ENCODE measurements around the gene MARK3.
"Not testable (repeated sequence)": the region's sequence is repeated elsewhere in the genome, so short reads cannot be mapped to it uniquely, and the experiment has no call there.

MARK3 gene

DNA sequence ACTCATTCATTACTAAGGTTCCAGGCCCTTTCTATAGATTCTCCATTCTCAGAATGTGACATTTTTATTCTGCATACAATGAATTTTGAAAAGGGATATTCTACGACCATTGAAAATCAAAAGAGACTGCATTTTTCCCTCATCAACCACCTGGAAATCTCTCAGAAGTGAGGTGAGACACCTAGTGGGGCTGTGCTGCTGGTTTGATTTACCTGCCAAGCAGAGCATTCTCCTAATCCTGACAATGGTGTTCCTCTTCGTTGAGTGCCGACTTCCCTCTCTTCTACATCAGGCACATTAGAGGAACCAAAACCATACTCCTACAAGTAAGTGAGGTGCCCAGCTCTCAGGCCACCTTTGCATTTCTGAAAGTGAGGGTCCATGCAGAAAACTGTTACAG is 122.5 kb downstream of the MARK3 start:
- Histone ChIP-seq H3K4me1 (ENCODE audit: control insufficient read depth, insufficient read depth, low read length) (no peaks in the 10 kb centered on the region), H3K4me3 (ENCODE audit: low read depth, low read length) (no peak overlapping the region), H3K36me3 (ENCODE audit: control insufficient read depth, insufficient read depth, low read length) (peaks cover 59% of the 10 kb centered on the region), H3K27ac (ENCODE audit: low read depth, low read length) (no peak overlapping the region), H3K9ac (ENCODE audit: low read depth, low read length) (no peak overlapping the region), H3K27me3 (ENCODE audit: control insufficient read depth, insufficient read depth, low read length) (no peaks in the 10 kb centered on the region), H3K9me3 (ENCODE audit: control insufficient read depth, insufficient read depth, low read length) (no peaks in the 10 kb centered on the region)

GRCh38 chr14:103508521-103509329 is 123.5 kb downstream of the MARK3 start:
- Histone ChIP-seq H3K36me3 (ENCODE audit: control insufficient read depth, insufficient read depth, low read length) (peaks cover 49% of the 10 kb centered on the region), H3K27ac (ENCODE audit: low read depth, low read length) (no peak overlapping the region), H3K4me1 (ENCODE audit: control insufficient read depth, insufficient read depth, low read length) (no peaks in the 10 kb centered on the region), H3K9me3 (ENCODE audit: control insufficient read depth, insufficient read depth, low read length) (no peaks in the 10 kb centered on the region), H3K9ac (ENCODE audit: low read depth, low read length) (no peak overlapping the region), H3K27me3 (ENCODE audit: control insufficient read depth, insufficient read depth, low read length) (no peaks in the 10 kb centered on the region), H3K4me3 (ENCODE audit: low read depth, low read length) (no peak overlapping the region)

GRCh38 chr14:103509864-103510723 is 124.9 kb downstream of the MARK3 start:
- Histone ChIP-seq H3K4me3 (ENCODE audit: low read depth, low read length) (no peak overlapping the region), H3K27me3 (ENCODE audit: control insufficient read depth, insufficient read depth, low read length) (no peaks in the 10 kb centered on the region), H3K4me1 (ENCODE audit: control insufficient read depth, insufficient read depth, low read length) (no peaks in the 10 kb centered on the region), H3K9me3 (ENCODE audit: control insufficient read depth, insufficient read depth, low read length) (no peaks in the 10 kb centered on the region), H3K36me3 (ENCODE audit: control insufficient read depth, insufficient read depth, low read length) (peaks cover 38% of the 10 kb centered on the region), H3K27ac (ENCODE audit: low read depth, low read length) (no peak overlapping the region), H3K9ac (ENCODE audit: low read depth, low read length) (no peak overlapping the region)

DNA sequence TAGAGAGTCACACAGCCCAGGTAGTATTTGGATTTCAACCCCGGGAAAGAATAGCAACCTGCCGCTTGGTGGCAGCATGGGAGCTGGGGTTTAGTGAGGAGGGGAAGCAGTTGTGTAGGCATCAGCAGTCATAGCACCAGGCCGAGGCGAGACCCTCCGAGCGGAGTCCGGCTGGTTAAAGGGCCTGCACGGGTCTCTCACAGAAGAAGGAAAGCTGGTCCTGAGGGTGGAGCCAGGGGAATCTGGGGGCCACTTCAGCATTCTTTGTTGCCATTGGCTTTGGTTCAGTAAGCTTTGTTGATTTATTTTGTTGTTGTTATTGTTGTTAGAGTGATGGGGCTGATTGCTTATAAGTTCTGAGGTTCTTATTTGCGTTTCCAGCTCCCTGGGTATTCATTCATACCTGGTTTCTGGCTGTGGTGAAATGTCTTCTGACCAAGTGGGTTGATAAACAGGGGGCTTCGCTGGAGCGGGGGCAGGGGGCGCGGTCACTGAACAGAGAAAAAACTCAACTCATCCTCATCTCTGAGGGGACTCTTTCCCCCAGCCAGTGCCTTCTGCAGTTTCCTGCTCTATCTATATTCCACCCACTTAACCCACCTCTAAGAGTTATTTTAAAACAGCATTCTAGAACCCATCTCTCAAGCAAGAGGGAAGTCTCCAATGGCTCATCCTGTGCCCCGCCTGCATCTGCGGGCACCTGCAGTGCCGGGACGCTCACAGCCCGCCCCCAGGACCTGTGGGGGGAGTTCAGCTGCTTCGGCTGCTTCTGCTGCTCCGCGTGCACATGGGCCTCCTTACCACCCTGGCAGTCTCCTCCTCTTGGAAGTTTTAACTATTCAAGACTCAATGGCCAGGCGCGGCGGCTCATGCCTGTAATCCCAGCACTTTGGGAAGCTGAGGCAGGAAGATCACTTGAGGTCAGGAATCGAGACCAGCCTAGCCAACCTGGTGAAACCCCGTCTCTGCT is 125.8 kb downstream of the MARK3 start:
- no peaks in the 10 kb centered on the region for H3K9me3 ChIP-seq (ENCODE audit: control insufficient read depth, insufficient read depth, low read length)
- no peak overlapping the region for H3K9ac ChIP-seq (ENCODE audit: low read depth, low read length)
- H3K27me3 ChIP-seq (ENCODE audit: control insufficient read depth, insufficient read depth, low read length), result no peaks in the 10 kb centered on the region
- H3K4me3 ChIP-seq (ENCODE audit: low read depth, low read length), result no peak overlapping the region
- H3K27ac ChIP-seq (ENCODE audit: low read depth, low read length), result no peak overlapping the region
- no peaks in the 10 kb centered on the region for H3K4me1 ChIP-seq (ENCODE audit: control insufficient read depth, insufficient read depth, low read length)
- H3K36me3 ChIP-seq (ENCODE audit: control insufficient read depth, insufficient read depth, low read length), result peaks cover 31% of the 10 kb centered on the region

GRCh38 chr14:103512180-103512579 is 127.0 kb downstream of the MARK3 start:
- not testable (repeated sequence) for H3K27me3 ChIP-seq (ENCODE audit: control insufficient read depth, insufficient read depth, low read length); H3K4me3 ChIP-seq (ENCODE audit: low read depth, low read length); H3K4me1 ChIP-seq (ENCODE audit: control insufficient read depth, insufficient read depth, low read length); H3K27ac ChIP-seq (ENCODE audit: low read depth, low read length); H3K9me3 ChIP-seq (ENCODE audit: control insufficient read depth, insufficient read depth, low read length); H3K9ac ChIP-seq (ENCODE audit: low read depth, low read length)
- H3K36me3 ChIP-seq (ENCODE audit: control insufficient read depth, insufficient read depth, low read length), result peaks cover 26% of the 10 kb centered on the region

GRCh38 chr14:103512701-103513611 is 127.7 kb downstream of the MARK3 start:
- Histone ChIP-seq H3K27me3 (ENCODE audit: control insufficient read depth, insufficient read depth, low read length) (no peaks in the 10 kb centered on the region), H3K27ac (ENCODE audit: low read depth, low read length) (no peak overlapping the region), H3K4me3 (ENCODE audit: low read depth, low read length) (no peak overlapping the region), H3K36me3 (ENCODE audit: control insufficient read depth, insufficient read depth, low read length) (peaks cover 18% of the 10 kb centered on the region), H3K4me1 (ENCODE audit: control insufficient read depth, insufficient read depth, low read length) (peaks cover 3% of the 10 kb centered on the region; the same call in 1 of the 2 replicates), H3K9ac (ENCODE audit: low read depth, low read length) (no peak overlapping the region), H3K9me3 (ENCODE audit: control insufficient read depth, insufficient read depth, low read length) (no peaks in the 10 kb centered on the region)

DNA sequence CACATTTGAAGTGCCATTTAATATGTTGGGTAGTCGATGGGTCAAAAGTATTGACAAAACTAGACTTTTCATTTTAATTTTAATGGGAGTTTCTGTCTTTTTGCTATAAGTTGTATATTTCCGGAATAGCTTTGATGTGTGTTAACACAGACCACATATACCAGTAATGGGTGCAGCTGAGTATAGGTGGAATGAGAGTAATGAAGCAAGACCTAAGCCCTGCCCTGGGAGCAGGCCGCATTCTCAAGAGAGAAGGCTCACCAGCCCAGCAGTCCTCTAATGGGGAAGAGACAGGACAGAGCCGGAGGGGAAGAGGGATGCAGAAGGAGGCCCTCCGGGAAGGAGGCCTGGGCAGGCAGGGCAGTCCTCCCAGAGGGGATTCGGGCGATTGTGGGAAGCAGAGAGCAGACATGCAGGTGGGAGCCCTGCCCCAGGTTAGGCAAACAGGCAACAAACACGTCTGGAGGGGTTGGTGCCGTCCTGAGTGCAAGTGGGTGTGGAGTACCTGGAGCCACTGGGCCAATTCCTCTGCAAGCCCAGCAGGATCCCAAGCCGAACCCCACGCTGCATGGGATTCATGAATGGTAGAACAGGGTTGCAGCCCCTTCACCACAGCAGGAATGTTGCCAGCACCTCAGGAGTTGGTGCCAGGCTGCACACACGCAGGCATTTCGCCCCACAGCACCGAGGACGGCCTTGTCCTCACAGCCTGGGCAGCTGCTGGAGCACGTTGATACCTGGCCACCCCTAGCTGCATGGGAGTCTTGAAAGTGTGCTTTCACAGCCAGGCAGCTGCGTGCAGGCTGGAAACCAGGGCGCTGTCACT is 129.6 kb downstream of the MARK3 start:
- Histone ChIP-seq H3K27me3 (ENCODE audit: control insufficient read depth, insufficient read depth, low read length) (no peaks in the 10 kb centered on the region), H3K4me3 (ENCODE audit: low read depth, low read length) (no peak overlapping the region), H3K27ac (ENCODE audit: low read depth, low read length) (no peak overlapping the region), H3K9me3 (ENCODE audit: control insufficient read depth, insufficient read depth, low read length) (no peaks in the 10 kb centered on the region), H3K36me3 (ENCODE audit: control insufficient read depth, insufficient read depth, low read length) (peaks cover 14% of the 10 kb centered on the region), H3K9ac (ENCODE audit: low read depth, low read length) (no peak overlapping the region), H3K4me1 (ENCODE audit: control insufficient read depth, insufficient read depth, low read length) (peaks cover 18% of the 10 kb centered on the region; the same call in 1 of the 2 replicates)

DNA sequence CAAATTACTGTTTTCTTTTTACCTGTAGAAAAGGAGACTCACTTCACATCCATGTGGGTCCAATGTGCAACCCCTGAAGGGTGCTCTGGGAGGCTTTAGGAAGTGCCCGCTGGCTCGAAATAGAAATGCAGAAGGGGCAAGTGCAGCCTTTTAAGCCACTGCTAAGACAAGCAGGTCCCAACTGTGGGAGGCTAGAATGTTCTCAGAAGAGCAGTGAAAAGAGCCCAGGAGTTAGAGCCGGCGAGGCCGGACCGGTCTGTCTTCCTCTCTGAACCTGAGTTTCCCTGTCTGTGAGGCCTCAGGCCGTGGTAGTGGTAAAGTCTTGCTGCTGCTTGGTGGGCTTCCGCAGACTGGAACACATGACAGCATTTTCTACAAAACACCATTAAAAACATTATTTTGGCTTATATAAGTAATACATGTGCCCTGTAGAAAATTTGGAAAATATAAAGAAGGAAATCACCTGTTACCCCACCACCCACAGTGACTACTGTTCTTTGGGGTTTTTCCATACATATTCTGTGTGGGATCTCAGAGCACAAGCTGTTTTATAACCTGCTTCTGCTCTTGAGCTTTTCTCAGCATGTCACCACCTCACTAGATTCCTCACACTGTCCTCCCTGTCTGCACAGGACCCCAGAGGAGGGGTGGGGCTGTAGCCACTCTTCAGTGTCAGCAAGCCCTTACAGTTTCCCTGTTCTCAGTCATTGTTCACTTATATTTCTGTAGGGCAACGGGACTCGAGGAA is 131.4 kb downstream of the MARK3 start:
- no peak overlapping the region for H3K4me3 ChIP-seq (ENCODE audit: low read depth, low read length)
- no peaks in the 10 kb centered on the region for H3K27me3 ChIP-seq (ENCODE audit: control insufficient read depth, insufficient read depth, low read length)
- no peaks in the 10 kb centered on the region for H3K9me3 ChIP-seq (ENCODE audit: control insufficient read depth, insufficient read depth, low read length)
- H3K36me3 ChIP-seq (ENCODE audit: control insufficient read depth, insufficient read depth, low read length), result peaks cover 19% of the 10 kb centered on the region
- no peak overlapping the region for H3K9ac ChIP-seq (ENCODE audit: low read depth, low read length)
- peaks cover 23% of the 10 kb centered on the region; the same call in 1 of the 2 replicates for H3K4me1 ChIP-seq (ENCODE audit: control insufficient read depth, insufficient read depth, low read length)
- H3K27ac ChIP-seq (ENCODE audit: low read depth, low read length), result peak overlapping the region; percentile 24

GRCh38 chr14:103517174-103517566 is 132.0 kb downstream of the MARK3 start:
- Histone ChIP-seq H3K9me3 (ENCODE audit: control insufficient read depth, insufficient read depth, low read length) (no peaks in the 10 kb centered on the region), H3K36me3 (ENCODE audit: control insufficient read depth, insufficient read depth, low read length) (peaks cover 18% of the 10 kb centered on the region), H3K27ac (ENCODE audit: low read depth, low read length) (no peak overlapping the region), H3K9ac (ENCODE audit: low read depth, low read length) (no peak overlapping the region), H3K4me3 (ENCODE audit: low read depth, low read length) (no peak overlapping the region), H3K4me1 (ENCODE audit: control insufficient read depth, insufficient read depth, low read length) (peaks cover 23% of the 10 kb centered on the region; the same call in 1 of the 2 replicates), H3K27me3 (ENCODE audit: control insufficient read depth, insufficient read depth, low read length) (no peaks in the 10 kb centered on the region)

All from HUES48 (cell line).